ENCODE data around the gene TSPAN11. TPM values are rescaled to one million over a fixed set of nuclear protein-coding genes. Genes with fewer than 3 reads are reported as not detected.

TSPAN11 gene
- total and polyA plus RNA-seq, 2 of the 8 experiments (the other 6 are each of a cell fraction or from before 2014, with no cell fraction given) = 3.9 to 8.2 TPM

DNA sequence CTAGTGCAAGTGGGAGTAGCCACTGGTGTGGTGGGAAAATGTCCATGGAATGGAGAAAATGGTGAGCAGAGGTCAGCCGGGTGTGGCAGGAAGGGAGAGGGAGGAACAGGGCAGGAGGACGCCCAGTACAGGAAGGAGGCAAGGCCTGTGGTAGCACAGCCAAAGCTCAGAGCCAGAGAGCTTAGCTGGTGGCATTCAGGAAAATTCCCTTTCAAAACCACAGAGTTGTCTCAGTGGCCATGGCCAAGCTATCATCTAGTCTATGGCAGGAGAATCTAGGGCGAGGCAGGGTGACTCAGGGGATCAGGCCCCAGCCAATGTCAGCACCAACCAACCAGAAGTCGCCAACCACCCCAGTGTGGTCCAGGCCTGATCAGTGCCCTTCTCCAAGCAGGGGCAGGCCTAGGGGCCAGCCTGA, 79.4 kb downstream of the TSPAN11 start:
- WGBS, 2 experiments (ENCODE audit: extremely low coverage in 1 of 2, insufficient coverage in 1 of 2, insufficient read length in 1 of 2, insufficient replicate concordance in 2 of 2, low coverage in 1 of 2, low lambda C conversion rate in 2 of 2, missing lambda C conversion rate in 1 of 2) = 93% methylated on average over 4 of the region's 4 CpGs; no CpG with 5 or more reads in 1 of the 2 experiments

More for the DNA sequence above, 79.4 kb downstream of the TSPAN11 start:
- no peaks in the 10 kb centered on the region for H3K36me3 ChIP-seq (ENCODE audit: control insufficient read depth in 2 of 4, insufficient read depth in 4 of 4, low read length in 3 of 4)
- no peak overlapping the region for H2BK12ac ChIP-seq (ENCODE audit: low read depth, low read length)
- no peak for DNase-seq (ENCODE audit: low read depth in 1 of 2, low spot score in 2 of 2)
- H2BK5ac ChIP-seq (ENCODE audit: low read depth, low read length) = no peak overlapping the region
- no peak overlapping the region for H2BK120ac ChIP-seq (replicated peaks; ENCODE audit: low read depth, low read length)
- no peak overlapping the region for H4K8ac ChIP-seq (ENCODE audit: extremely low read depth, insufficient read depth, low read length)
- peaks cover 0 to 3% (median 0%) of the 10 kb centered on the region in 4 experiments; a peak in 2 of 7 replicates for H3K4me1 ChIP-seq (replicated peaks in 1 of 4; ENCODE audit: control insufficient read depth in 3 of 4, insufficient read depth in 4 of 4, low read length in 3 of 4)
- H3K27me3 ChIP-seq (replicated peaks in 1 of 4; ENCODE audit: control insufficient read depth in 3 of 4, extremely low read depth in 1 of 4, insufficient read depth in 3 of 4, low read length in 3 of 4) = no peaks in the 10 kb centered on the region
- no peak overlapping the region for H3K23ac ChIP-seq (ENCODE audit: insufficient read length)
- FAIRE-seq = no peak
- H3K4ac ChIP-seq (replicated peaks; ENCODE audit: insufficient read length, low read depth, low read length) = no peak overlapping the region
- H2BK20ac ChIP-seq (ENCODE audit: low read length) = no peak overlapping the region
- H3K79me2 ChIP-seq (ENCODE audit: control insufficient read depth in 1 of 2, insufficient read depth in 2 of 2, low read length in 2 of 2) = no peaks in the 10 kb centered on the region
- H3K79me1 ChIP-seq (ENCODE audit: low read depth, low read length) = no peaks in the 10 kb centered on the region
- H3K14ac ChIP-seq (ENCODE audit: insufficient read length) = no peak overlapping the region
- no peak for TF ChIP-seq POLR2AphosphoS5 (IDR thresholded peaks at IDR 0.05; ENCODE audit: low read depth, low read length)
- TF ChIP-seq, protein P1, sequence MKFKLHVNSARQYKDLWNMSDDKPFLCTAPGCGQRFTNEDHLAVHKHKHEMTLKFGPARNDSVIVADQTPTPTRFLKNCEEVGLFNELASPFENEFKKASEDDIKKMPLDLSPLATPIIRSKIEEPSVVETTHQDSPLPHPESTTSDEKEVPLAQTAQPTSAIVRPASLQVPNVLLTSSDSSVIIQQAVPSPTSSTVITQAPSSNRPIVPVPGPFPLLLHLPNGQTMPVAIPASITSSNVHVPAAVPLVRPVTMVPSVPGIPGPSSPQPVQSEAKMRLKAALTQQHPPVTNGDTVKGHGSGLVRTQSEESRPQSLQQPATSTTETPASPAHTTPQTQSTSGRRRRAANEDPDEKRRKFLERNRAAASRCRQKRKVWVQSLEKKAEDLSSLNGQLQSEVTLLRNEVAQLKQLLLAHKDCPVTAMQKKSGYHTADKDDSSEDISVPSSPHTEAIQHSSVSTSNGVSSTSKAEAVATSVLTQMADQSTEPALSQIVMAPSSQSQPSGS (IDR thresholded peaks at IDR 0.05; ENCODE audit: low read length) = no peak
- ChIA-PET POLR2A (ENCODE audit: partially characterized antibody) (no interaction called here), CTCF (ENCODE audit: partially characterized antibody) (interaction anchor here (1.4 to 1.5 kb wide), 2 partner anchors 19 to 158 kb away, joined by 4 to 5 read pairs; no protein-coding TSS in a partner anchor)
- H2BK15ac ChIP-seq (ENCODE audit: low read length) = no peak overlapping the region
- H3K18ac ChIP-seq (ENCODE audit: extremely low read depth, low read length) = no peak overlapping the region
- no peak overlapping the region for H4K5ac ChIP-seq (ENCODE audit: insufficient read length, low read depth, low read length)
- no peak overlapping the region for H2AK5ac ChIP-seq (ENCODE audit: low read depth, low read length)
- H3K9me3 ChIP-seq (ENCODE audit: insufficient read depth in 2 of 2, low read depth in 1 of 2, low read length in 1 of 2) = no peaks in the 10 kb centered on the region
- no peaks in the 10 kb centered on the region for H4K20me1 ChIP-seq (replicated peaks in 1 of 2; ENCODE audit: control insufficient read depth in 1 of 2, insufficient read depth in 2 of 2, low read length in 2 of 2)
- H3K56ac ChIP-seq (replicated peaks; ENCODE audit: insufficient read length, low read depth, low read length) = no peak overlapping the region
- H3K27ac ChIP-seq (ENCODE audit: low read depth, low read length) = no peak overlapping the region
- H3K9ac ChIP-seq (replicated peaks in 1 of 4; ENCODE audit: extremely low read depth in 1 of 4, low read depth in 3 of 4, low read length in 3 of 4) = no peak overlapping the region
- no peak overlapping the region for H3K4me2 ChIP-seq (ENCODE audit: insufficient read depth in 1 of 2, low read depth in 2 of 2, low read length in 2 of 2)
- no peak overlapping the region for H2AFZ ChIP-seq (ENCODE audit: low read length)
- no peaks in the 10 kb centered on the region for H3K23me2 ChIP-seq (ENCODE audit: low read depth, low read length)
- H3K4me3 ChIP-seq (ENCODE audit: extremely low read depth in 1 of 4, insufficient read depth in 2 of 4, low read depth in 3 of 4, low read length in 4 of 4) = no peak overlapping the region
- no peak overlapping the region for H4K91ac ChIP-seq (replicated peaks; ENCODE audit: insufficient read length, low read length)

Data from H1 (cell line).